ENCODE data around the gene FCGR2B.
"Not testable (repeated sequence)": the region's sequence is repeated elsewhere in the genome, so short reads cannot be mapped to it uniquely, and the experiment has no call there.

Gene FCGR2B

DNA sequence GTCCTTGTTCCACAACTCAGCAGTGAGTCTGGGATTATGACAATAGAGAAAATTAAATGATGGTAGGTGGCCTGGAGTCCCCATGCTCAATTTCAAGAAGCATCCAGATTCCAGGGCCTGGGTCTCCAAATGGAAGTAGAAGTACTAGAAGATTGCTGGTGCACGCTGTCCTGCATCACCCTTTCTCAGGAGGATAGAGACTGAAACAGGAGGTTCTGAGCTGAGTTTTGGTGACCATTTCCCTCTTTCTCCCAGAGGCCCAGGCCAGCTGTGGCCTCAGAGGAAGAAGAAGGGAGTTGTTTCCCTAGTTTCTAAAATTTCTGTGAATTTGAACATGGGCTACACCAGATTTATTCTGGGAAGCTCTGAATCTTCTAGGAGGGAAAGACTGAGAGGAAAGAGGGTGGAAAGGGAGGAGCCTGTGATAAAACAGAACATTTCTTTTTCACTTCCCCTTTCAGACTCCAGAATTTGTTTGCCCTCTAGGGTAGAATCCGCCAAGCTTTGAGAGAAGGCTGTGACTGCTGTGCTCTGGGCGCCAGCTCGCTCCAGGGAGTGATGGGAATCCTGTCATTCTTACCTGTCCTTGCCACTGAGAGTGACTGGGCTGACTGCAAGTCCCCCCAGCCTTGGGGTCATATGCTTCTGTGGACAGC is at the start of gene FCGR2B:
Gene FCGR2B (plus strand): TSS at position 460 of the 656 bp plus-strand sequence. CDS start 99 bp downstream, at position 559.
- in situ Hi-C loops (cut with MboI; ENCODE audit: low sequenced_read_pairs) = not testable (repeated sequence)

DNA sequence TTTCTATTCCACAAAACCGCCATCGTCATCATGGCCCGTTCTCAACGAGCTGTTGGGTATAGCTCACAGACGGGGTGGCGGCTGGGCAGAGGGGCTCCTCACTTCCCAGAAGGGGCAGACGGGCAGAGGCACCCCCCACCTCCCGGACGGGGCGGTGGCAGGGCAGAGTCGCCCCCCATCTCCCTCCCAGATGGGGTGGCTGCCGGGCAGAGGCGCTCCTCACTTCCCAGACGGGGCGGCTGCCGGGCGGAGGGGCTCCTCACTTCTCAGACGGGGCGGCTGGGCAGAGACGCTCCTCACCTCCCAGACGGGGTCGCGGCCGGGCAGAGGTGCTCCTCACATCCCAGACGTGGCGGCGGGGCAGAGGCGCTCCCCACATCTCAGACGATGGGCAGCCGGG is 46.5 kb upstream of the FCGR2B start:
- in situ Hi-C loops (cut with MboI; ENCODE audit: low sequenced_read_pairs) = not testable (repeated sequence)

DNA sequence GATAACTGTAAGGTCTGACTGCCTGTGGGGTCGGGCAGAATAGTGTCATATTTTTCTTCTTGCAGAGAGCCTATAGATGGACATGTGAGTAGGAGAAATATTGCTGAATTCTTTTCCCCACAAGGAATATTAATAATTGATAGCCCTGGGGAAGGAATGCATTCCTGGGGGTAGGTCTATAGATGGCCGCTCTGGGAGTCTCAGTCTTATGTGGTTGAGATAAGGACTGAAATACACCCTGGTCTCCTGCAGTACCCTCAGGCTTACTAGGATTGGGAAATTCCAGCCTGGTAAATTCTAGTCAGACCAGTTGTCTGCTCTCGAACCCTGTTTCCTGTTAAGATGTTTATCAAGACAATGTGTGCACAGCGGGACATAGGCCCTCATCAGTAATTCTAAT is 44.4 kb upstream of the FCGR2B start:
- in situ Hi-C loops (cut with MboI; ENCODE audit: low sequenced_read_pairs) = not testable (repeated sequence)

DNA sequence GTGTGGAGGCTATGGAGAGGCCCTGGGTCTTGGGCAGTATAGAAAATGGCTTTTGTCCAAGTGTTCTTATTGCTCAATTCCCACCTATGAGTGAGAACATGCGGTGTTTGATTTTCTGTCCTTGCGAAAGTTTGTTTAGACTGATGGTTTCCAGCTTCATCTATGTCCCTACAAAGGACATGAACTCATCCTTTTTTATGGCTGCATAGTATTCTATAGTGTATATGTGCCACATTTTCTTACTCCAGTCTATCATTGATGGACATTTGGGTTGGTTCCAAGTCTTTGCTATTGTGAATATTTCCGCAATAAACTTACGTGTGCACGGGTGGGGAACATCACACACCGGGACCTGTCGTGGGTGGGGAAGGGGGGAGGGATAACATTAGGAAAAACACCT is 42.5 kb upstream of the FCGR2B start:
- in situ Hi-C loops (cut with MboI; ENCODE audit: low sequenced_read_pairs) = not testable (repeated sequence)

DNA sequence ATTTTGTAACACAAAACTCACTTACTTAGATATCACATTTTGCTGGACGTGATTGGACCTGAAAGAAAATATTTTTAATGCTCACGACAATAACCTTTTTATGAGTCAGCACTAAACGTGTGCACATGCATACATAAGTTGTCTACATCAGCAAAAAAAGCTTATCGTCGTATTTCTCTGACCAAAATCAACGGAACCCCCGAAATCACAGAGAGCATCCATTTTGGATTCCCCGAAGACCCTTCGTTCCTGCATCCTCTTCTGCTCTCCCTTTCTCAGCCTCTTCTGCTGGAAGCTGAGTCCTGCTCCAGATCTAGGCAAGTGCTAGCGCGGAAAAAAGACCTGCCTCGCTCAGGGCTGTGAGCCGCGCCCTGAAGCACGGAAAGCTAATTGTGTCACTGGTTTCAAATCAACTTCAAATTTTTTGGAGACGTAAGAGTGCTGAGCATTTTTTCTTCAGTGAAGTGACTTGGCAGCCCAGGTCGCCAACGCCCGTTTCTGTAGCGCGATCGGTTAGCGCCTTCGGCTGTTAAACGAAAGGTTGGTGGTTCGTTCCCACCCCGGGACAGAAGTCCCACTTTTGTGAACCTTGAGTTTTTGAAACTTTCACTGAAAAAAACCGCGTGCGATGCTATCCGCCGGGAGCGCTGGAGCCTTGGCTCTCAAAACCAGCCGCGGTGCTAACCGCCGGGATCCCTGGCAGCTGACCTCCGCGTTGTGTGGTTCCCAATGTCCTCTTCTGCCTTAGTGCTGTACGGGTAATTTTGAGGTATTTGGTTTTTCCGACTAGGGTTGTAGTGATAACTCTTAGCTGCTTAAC is 41.6 kb upstream of the FCGR2B start:
- in situ Hi-C loops (cut with MboI; ENCODE audit: low sequenced_read_pairs) = not testable (repeated sequence)

DNA sequence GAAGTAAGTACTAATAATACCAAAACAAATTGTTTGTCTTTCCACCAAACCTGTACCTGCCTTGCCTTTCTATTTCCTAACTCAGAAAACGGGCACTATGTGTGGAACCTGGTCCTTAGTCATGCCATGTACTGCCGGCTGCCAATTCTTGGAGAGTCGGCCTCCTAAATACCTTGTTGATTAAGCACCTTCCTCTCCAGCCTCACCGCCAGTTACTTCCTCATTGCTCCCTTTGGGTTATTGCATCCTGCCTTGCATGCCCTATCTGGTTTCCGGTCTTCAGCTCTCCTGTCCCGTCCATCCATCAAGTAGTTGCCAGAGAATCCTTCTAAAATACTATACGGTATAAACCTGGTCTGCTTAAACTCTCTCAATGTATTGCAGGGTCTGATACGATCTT is 40.9 kb upstream of the FCGR2B start:
- in situ Hi-C loops (cut with MboI; ENCODE audit: low sequenced_read_pairs) = not testable (repeated sequence)

DNA sequence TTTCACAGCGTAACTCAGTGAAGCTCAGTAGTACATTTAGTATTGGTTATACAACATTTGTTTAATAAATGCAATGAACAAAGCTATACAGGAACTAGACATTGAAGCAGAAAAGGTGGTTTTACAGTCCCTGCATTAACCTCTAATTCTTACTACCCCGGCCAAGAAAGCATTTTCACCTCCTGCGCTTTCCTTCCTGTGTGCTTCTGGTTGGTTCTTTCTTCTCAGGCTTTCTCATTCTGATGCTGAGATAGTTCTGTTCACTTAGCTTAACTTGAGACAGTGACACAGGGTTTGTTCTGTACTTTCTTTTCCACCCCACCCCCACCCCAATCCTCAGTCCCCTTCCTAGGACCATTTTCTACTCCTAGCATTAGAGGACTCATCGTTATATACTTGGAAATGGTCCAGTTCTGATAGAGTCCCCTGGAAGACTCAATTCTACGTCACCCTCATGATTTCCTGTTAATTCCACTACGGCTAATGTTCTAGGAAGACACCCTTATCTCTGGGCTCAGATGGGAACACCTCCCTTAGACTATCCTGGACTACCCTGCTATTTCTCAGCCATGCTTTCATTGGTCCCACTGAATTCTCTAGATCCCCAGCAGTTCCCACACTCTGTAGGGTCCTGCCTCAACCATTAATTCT is 39.4 kb upstream of the FCGR2B start:
- in situ Hi-C loops (cut with MboI; ENCODE audit: low sequenced_read_pairs) = not testable (repeated sequence)

DNA sequence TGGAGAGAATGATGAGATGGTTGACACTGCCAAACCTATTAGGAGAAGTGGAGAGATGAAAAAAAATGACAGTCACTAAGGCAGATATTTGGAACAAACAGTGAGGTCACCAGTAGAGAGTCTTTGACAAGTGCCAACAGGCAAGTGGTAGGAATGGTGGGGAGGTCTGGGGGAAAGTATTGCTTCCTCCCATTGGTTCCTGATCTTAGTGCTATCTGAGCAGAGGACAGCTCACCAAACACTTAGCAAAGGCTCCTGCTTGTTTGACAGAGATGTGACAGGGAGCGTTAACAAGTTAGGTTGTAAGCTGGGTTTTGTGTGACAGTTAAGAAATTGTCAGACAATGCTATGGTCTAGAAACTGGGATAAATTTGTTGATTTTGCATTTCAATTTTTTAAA is 38.3 kb upstream of the FCGR2B start:
- in situ Hi-C loops (cut with MboI; ENCODE audit: low sequenced_read_pairs) = not testable (repeated sequence)

DNA sequence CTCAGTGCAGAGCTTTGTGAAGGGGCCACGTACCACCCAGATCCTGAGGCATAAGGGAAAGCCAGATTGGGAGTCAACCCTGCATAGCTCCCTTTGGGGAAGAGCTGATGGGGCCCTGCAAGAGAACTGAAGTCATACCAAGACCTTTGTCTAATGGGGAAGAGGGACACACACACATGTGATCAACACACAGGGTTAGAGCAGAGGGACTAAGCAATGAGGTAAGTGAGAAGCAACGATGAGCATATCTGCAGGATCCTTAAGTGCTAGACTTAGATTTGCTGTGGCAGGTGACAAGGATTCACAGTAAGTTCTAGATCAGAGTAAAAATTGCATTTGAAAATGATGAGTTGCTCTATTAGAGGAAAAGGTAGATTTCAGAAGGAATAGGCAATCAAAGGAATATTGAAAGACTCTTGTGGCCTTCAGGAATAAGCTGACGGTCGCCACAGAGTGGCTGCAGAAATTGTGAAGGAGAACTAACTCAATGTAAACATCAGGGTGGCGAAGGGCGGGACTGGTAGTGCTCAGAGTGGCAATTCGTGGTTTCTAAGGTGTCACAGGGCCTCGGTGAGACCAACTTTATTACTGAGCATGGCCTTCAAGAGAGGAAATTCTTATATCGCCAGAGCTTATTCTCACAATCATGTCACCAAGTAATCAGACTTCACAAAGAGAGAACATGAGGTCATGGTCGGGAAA is 36.3 kb upstream of the FCGR2B start:
- in situ Hi-C loops (cut with MboI; ENCODE audit: low sequenced_read_pairs) = not testable (repeated sequence)

DNA sequence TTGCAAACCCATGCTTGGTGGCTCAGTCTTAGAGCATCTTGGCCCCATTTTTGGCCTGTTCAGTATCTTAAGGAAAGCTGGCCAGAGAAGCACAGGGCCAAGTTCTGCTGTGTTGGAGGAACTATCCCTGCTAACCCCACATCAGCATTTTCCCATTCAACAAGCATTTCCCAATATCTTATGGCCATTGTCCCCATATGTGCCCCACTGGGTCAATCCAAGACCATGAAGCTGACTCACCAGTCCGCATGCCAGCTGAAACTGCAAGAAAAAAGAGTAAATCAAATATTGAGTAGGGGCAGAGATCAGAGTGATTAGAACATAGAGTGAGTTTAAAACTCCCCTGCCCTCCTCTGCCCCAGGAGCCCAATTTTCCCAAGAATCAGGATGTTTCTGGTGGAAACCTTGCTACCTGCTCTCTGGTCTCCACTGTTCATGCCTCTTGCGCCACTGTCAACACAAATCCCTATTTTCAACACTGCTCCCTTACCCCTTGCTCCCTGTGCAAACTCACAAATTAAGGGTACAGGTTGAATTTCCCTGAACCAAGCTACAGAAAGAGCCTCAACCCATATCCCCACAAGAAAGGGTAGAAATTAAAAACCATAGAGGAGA is 32.7 kb upstream of the FCGR2B start:
- in situ Hi-C loops (cut with MboI; ENCODE audit: low sequenced_read_pairs) = not testable (repeated sequence)

DNA sequence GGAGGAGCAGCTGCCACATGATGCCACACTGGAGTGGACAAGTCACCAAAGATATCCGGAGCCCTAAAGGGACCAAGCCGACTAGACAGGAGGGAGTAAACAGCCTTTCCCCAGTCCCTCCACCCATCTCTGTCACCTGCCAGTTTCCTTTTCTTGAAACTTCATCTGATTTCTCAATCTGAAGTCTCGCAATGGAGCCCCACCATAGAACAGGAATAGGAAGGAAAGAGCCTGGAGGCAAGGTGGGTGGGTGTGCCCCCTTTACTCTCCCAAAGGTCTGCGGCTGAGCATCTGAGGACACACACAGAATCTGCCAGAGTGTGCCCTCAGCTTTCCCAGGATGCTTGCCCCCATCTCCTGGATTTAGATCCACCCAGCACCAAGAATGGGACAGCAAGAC is 31.9 kb upstream of the FCGR2B start, which contains the start of gene FCGR3B:
Gene FCGR3B (minus strand): TSS at position 101 of the 400 bp plus-strand sequence. CDS start 82 bp downstream, at position 19.
- in situ Hi-C loops (cut with MboI; ENCODE audit: low sequenced_read_pairs) = no loop called here

DNA sequence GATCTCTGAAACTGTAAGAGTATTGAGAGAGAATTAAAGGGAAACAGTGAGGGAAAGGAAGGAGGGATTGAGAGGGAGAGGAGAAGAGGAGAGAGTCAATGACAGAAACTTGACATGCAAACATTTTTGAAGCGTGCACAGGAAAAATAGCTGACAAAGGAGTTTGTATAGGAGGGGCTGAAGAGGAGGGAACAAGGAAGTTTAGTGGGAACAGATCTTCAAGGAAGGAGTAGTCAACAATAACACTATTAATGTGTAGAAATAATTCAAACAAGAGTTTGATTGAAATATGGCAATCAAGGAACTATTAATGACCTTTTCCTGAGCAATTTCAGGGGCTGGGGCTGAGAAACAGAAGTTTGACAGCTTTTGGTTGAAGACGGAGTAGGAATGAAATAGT is 27.9 kb upstream of the FCGR2B start:
- in situ Hi-C loops (cut with MboI; ENCODE audit: low sequenced_read_pairs) = not testable (repeated sequence)

DNA sequence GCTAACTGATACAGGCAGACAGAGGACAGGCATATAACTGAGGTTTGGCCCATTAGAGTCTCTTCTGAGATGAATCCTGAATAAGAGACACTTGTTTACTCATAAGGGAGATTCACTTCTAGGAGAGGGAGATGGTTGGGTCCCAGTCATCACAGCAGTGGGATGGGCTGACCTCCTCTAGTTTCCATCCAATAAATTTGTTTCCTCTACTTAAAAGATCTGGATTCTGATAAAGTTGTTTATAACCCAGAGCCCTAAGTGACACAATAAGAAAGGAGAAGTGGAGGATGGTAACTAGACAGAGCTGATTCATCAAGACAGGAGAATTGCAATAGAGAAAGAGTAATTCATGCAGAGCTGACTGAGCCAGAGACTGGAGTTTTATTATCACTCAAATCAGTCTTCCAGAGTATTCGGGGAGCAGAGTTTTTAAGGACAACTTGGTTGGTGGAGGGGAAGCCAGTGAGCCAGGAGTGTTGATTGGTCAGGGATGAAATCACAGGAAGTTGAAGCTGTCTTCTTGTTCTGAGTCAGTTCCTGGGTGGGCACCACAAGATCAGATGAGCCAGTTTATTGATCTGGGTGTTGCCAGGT is 26.7 kb upstream of the FCGR2B start:
- in situ Hi-C loops (cut with MboI; ENCODE audit: low sequenced_read_pairs) = not testable (repeated sequence)

DNA sequence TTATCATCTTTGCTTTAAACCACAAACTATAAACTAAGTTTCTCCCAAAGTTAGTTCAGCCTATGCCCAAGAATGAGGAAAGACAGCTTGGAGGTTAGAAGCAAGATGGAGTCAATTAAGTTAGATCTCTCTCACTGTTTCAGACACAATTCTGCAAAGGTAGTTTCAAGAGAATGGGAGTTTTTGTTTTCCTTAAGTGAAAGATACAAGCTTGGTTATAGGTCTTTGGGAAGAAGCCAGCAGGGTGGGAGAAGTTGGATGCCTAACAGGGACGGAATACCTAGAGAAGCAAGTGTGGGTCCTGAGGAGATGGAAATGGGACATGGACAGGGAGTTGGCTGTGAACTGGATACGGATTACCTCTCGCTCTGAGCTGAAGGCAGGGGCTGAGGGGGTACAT is 26.0 kb upstream of the FCGR2B start:
- in situ Hi-C loops (cut with MboI; ENCODE audit: low sequenced_read_pairs) = not testable (repeated sequence)

DNA sequence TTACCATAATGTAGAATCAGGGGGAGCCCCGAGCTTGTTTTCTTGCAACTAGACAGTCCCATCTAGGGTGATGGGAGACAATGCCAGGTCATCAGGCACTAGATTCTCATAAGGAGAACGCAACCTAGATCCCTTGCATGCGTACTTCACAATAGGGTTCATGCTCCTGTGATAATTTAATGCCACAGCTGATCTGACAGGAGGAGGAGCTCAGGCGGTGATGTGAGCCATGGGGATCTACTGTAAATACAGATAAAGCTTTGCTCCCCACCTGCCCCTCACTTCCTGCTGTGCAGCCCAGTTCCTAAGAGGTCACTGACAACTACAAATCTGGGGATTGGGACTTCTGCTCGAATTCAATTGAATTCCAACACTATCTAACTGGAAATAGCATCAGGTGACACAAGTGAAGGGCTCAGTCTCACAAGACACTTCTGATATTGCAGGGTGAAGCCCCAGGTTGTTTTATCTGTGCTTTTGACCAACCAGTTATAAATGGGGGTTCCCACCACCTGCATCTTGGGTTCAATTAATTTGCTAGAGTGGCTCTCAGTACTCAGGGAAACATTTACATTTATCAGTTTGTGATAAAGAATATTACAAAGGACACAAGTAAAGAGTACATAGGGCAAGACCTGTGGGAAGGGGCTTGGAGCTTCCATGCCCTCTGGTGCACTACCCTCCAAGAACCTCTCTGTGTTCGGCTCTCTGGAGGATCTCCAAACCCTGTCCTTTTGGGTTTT is 24.5 kb upstream of the FCGR2B start:
- in situ Hi-C loops (cut with MboI; ENCODE audit: low sequenced_read_pairs) = not testable (repeated sequence)

DNA sequence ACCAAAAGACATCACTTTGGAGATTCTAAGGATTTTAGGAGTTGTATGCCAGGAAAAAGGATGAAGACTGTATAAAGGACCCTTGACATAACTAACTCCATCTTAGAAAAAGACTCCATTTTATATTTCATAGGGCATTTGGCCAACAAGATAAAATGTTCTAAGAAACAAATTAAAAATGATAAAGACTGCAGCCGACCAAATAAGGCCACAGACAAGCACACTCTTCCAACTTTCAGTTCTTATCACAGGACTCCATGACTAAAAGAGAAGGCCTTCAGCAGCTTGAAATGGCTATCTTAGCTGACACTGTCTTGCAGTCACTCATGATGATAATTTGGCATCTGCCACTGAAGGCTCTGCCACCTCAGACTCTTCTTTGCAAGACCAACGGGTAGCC is 23.7 kb upstream of the FCGR2B start:
- in situ Hi-C loops (cut with MboI; ENCODE audit: low sequenced_read_pairs) = not testable (repeated sequence)

DNA sequence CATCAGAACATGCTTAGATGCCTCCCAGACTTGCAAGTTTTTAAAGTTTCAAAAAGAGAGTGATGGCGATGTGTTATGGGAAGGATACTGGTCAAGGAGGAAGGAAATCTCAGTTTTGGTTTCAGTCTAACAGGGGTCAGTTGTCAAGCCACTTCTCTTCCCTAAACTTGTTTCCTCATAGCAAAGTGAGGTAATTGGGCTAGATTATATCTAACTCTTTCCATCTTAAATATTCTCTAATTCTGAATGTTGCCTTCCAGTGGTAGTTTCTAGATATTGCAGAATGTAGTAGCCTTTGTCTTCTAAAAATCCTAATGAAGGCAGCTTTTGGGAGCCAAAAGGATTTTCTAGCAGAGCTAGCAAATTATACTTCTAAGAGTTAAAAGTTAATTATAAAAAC is 20.2 kb upstream of the FCGR2B start:
- in situ Hi-C loops (cut with MboI; ENCODE audit: low sequenced_read_pairs) = not testable (repeated sequence)

DNA sequence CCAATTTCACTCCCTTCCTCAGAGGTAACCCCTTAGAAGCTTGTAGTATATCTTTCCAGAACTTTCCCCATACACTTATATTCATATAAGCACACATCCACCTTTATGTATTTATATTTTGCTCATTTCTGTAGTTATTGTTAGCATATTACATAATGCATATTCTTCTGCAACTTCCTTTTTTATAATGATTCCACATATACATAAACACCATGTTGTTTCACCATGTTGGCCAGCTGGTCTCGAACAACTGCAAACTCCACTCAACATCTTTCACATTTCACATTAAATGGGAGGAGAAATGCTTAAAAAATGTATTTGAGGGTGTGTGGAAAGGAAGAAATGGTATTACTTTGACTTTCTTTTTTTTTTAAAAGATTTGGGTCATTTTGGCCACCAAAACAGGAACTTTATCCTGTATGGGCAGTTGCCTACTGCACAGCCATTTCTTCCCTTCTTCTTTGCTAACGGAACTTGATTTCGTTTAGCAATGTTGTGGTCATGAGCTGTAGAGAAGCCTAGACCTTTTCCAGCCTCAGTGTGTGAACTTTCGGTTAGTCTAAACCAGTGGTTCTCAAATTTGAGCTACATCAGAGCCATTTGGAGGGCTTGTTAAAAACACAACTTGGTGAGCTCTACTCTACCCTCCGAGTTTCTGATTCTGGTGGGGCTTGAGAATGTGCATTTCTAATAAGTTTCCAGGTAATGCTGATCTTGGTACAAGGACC is 19.3 kb upstream of the FCGR2B start:
- in situ Hi-C loops (cut with MboI; ENCODE audit: low sequenced_read_pairs) = not testable (repeated sequence)

DNA sequence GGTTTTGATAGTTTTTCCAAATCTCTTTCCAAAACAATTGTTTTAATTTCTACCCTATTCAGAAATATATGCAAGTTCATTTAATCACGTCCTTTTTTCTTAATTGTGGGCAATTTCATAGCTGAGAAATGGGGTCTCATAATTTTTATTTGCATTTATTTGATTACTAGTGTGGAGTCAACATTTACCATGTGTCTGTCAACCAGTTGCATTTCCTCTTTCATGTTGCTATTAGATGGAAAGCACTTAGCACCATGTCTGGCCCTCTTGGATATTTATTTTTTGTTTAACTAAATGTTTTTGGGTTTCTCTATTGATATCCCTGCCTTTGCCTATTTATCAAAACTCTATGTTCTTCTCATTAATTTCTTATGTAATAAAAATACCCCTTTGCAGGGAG is 18.1 kb upstream of the FCGR2B start:
- in situ Hi-C loops (cut with MboI; ENCODE audit: low sequenced_read_pairs) = not testable (repeated sequence)
